Neural progenitor cell (in vitro differentiated cells): ENCODE data around the gene PHOX2A. TPM values are rescaled to one million over a fixed set of nuclear protein-coding genes. Genes with fewer than 3 reads are reported as not detected.
A peak's percentile ranks its signal among the peaks of the same experiment; 100 is the strongest.
"Not testable (repeated sequence)": the region's sequence is repeated elsewhere in the genome, so short reads cannot be mapped to it uniquely, and the experiment has no call there.

Experiments used
- DNase-seq: peaks from one replicate; pipeline ENCODE4 v3.0.0-alpha.2; 2016; ENCODE audit warnings: low spot score
- H2AFZ ChIP-seq: fragments of 200-600 bp; sonication (generic); replicated peaks from 2 replicates; pipeline ENCODE4 v1.6.1; 2016; ENCODE audit warnings: antibody characterized with exemption
- H3F3A ChIP-seq: fragments of 200-600 bp; sonication (generic); 2 replicates; pipeline ENCODE4 v1.6.1; 2016; ENCODE audit warnings: antibody characterized with exemption, low read depth
- H3K27ac ChIP-seq: fragments of 200-600 bp; sonication (generic); 2 replicates; pipeline ENCODE4 v1.5.1; 2016; ENCODE audit warnings: mild to moderate bottlenecking
- H3K27me3 ChIP-seq: fragments of 200-600 bp; sonication (generic); 2 replicates; pipeline ENCODE4 v1.6.1; 2016; ENCODE audit warnings: mild to moderate bottlenecking, moderate library complexity
- H3K36me3 ChIP-seq: fragments of 200-600 bp; sonication (generic); 2 replicates; pipeline ENCODE4 v1.5.1; 2016
- H3K4me1 ChIP-seq: fragments of 200-600 bp; sonication (generic); 2 replicates; pipeline ENCODE4 v1.6.1; 2016; ENCODE audit warnings: mixed run types
- H3K4me2 ChIP-seq: fragments of 200-600 bp; sonication (generic); 2 replicates; pipeline ENCODE4 v1.6.1; 2016
- H3K4me3 ChIP-seq: fragments of 200-600 bp; sonication (generic); 2 replicates; pipeline ENCODE4 v1.5.1; 2016
- H3K79me2 ChIP-seq: fragments of 200-600 bp; sonication (generic); 2 replicates; pipeline ENCODE4 v1.6.1; 2016; ENCODE audit warnings: low read depth
- H3K9ac ChIP-seq: fragments of 200-600 bp; sonication (generic); 2 replicates; pipeline ENCODE4 v1.6.1; 2016
- H3K9me3 ChIP-seq: fragments of 200-600 bp; sonication (generic); 2 replicates; pipeline ENCODE4 v1.5.1; 2016; ENCODE audit warnings: low read depth
- H4K20me1 ChIP-seq: fragments of 200-600 bp; sonication (generic); 2 replicates; pipeline ENCODE4 v1.6.1; 2016; ENCODE audit warnings: low read depth
- H3K27ac Mint-ChIP-seq: 3 replicates; pipeline ENCODE4 v1.8.0; 2021; ENCODE audit warnings: mixed read lengths
- H3K27me3 Mint-ChIP-seq: 2 replicates; pipeline ENCODE4 v1.8.0; 2022; ENCODE audit warnings: low read depth, mild to moderate bottlenecking, inconsistent platforms, moderate library complexity, mixed read lengths; ENCODE audit not compliant: insufficient read depth
- H3K36me3 Mint-ChIP-seq: 3 replicates; pipeline ENCODE4 v1.8.0; 2021; ENCODE audit warnings: mixed read lengths
- H3K4me1 Mint-ChIP-seq: 3 replicates; pipeline ENCODE4 v1.8.0; 2021; ENCODE audit warnings: mixed read lengths
- H3K4me3 Mint-ChIP-seq: 3 replicates; pipeline ENCODE4 v1.8.0; 2021; ENCODE audit warnings: mild to moderate bottlenecking, moderate library complexity, mixed read lengths
- H3K9me3 Mint-ChIP-seq: 3 replicates; pipeline ENCODE4 v1.8.0; 2020; ENCODE audit warnings: mixed read lengths
- CTCF ChIP-seq: fragments of 200-600 bp; sonication (generic); IDR thresholded peaks from 2 replicates; pipeline ENCODE4 v1.5.1; 2017; ENCODE audit warnings: antibody characterized with exemption, mild to moderate bottlenecking
- EZH2 ChIP-seq: fragments of 200-600 bp; sonication (generic); IDR thresholded peaks from 2 replicates; pipeline ENCODE4 v1.6.1; 2017; ENCODE audit warnings: antibody characterized with exemption, mild to moderate bottlenecking, moderate library complexity
- EZH2phosphoT487 ChIP-seq: fragments of 200-600 bp; sonication (generic); IDR thresholded peaks from 2 replicates; pipeline ENCODE4 v1.6.1; 2017; ENCODE audit warnings: antibody characterized with exemption
- total RNA-seq: library from RNA; depleted of rRNA; stranded (reverse); fragments of >200 nt; gene quantifications from 2 replicates; pipeline ENCODE4 v1.2.3, GENCODE V29; 2015; ENCODE audit warnings: low replicate concordance

PHOX2A gene
- total RNA-seq, 1 donor from 2014 or later: not detected

- no peaks in the 10 kb centered on the region for H3K4me1 ChIP-seq
- Mint-ChIP-seq H3K27me3 (peaks cover 10% of the 10 kb centered on the region), H3K36me3 (no peaks in the 10 kb centered on the region), H3K4me1 (no peaks in the 10 kb centered on the region), H3K27ac (no peak within 1 kb of the TSS), H3K9me3 (no peaks in the 10 kb centered on the region), H3K4me3 (no peak within 1 kb of the TSS)
- no peak within 1 kb of the TSS for H3K4me3 ChIP-seq
- H3K9me3 ChIP-seq: no peaks in the 10 kb centered on the region
- H3K27me3 ChIP-seq: peaks cover 23% of the 10 kb centered on the region
- no peak within 1 kb of the TSS for H2AFZ ChIP-seq
- H3K36me3 ChIP-seq: no peaks in the 10 kb centered on the region
- H3K4me2 ChIP-seq: no peak within 1 kb of the TSS
- no peaks in the 10 kb centered on the region for H3K79me2 ChIP-seq
- H3K27ac ChIP-seq: no peak within 1 kb of the TSS
- no peak for DNase-seq
- TF ChIP-seq EZH2: no peak
- no peak for TF ChIP-seq EZH2phosphoT487
- TF ChIP-seq CTCF: no peak
- H3K9ac ChIP-seq: no peak within 1 kb of the TSS
- no peaks in the 10 kb centered on the region for H4K20me1 ChIP-seq
- no peaks in the 10 kb centered on the region for H3F3A ChIP-seq
Observed at GRCh38 chr11:72216638-72217037, 27.3 kb downstream of the PHOX2A start, which contains the start of gene FOLR2. Gene FOLR2 (plus strand): TSS chr11:72216794. CDS start chr11:72218585, 1,791 bp downstream.

- no peaks in the 10 kb centered on the region for H3K36me3 Mint-ChIP-seq
Observed at GRCh38 chr11:72209101-72209500, 34.9 kb downstream of the PHOX2A start.

GRCh38 chr11:72208281-72208680, 35.7 kb downstream of the PHOX2A start:
- H3K27me3 ChIP-seq: peaks cover under 1% of the 10 kb centered on the region
- TF ChIP-seq EZH2phosphoT487: no peak
- TF ChIP-seq CTCF: no peak
- TF ChIP-seq EZH2: no peak
- H4K20me1 ChIP-seq: no peaks in the 10 kb centered on the region
- no peak overlapping the region for H3K9ac ChIP-seq
- H2AFZ ChIP-seq: no peak overlapping the region
- no peaks in the 10 kb centered on the region for H3F3A ChIP-seq
- no peak overlapping the region for H3K27ac Mint-ChIP-seq
- H3K36me3 ChIP-seq: no peaks in the 10 kb centered on the region
- H3K9me3 ChIP-seq: no peaks in the 10 kb centered on the region
- no peak for DNase-seq
- H3K79me2 ChIP-seq: no peaks in the 10 kb centered on the region
- no peak overlapping the region for H3K4me2 ChIP-seq
- H3K27ac ChIP-seq: no peak overlapping the region
- H3K4me1 Mint-ChIP-seq: no peaks in the 10 kb centered on the region
- no peaks in the 10 kb centered on the region for H3K4me1 ChIP-seq
- H3K36me3 Mint-ChIP-seq: no peaks in the 10 kb centered on the region
- no peak overlapping the region for H3K4me3 ChIP-seq
- H3K4me3 Mint-ChIP-seq: no peak overlapping the region
- H3K27me3 Mint-ChIP-seq: no peaks in the 10 kb centered on the region
- H3K9me3 Mint-ChIP-seq: peaks cover 13% of the 10 kb centered on the region

More at GRCh38 chr11:72209101-72209500, 34.9 kb downstream of the PHOX2A start:
- Histone ChIP-seq H3K4me2 (no peak overlapping the region), H3K79me2 (no peaks in the 10 kb centered on the region), H3K4me1 (no peaks in the 10 kb centered on the region), H3K4me3 (no peak overlapping the region), H3K27ac (no peak overlapping the region), H4K20me1 (no peaks in the 10 kb centered on the region), H3K27me3 (peaks cover 8% of the 10 kb centered on the region), H2AFZ (no peak overlapping the region), H3F3A (no peaks in the 10 kb centered on the region), H3K36me3 (no peaks in the 10 kb centered on the region), H3K9ac (no peak overlapping the region), H3K9me3 (no peaks in the 10 kb centered on the region)
- no peak overlapping the region for H3K27ac Mint-ChIP-seq
- H3K9me3 Mint-ChIP-seq: peaks cover 13% of the 10 kb centered on the region
- H3K27me3 Mint-ChIP-seq: no peaks in the 10 kb centered on the region
- no peak overlapping the region for H3K4me3 Mint-ChIP-seq
- H3K4me1 Mint-ChIP-seq: no peaks in the 10 kb centered on the region
- no peak for TF ChIP-seq EZH2phosphoT487
- no peak for TF ChIP-seq CTCF
- TF ChIP-seq EZH2: no peak
- DNase-seq: no peak

GRCh38 chr11:72206794-72207193, 37.2 kb downstream of the PHOX2A start:
- H3K9ac ChIP-seq, DNase-seq, H3K9me3 ChIP-seq, H4K20me1 ChIP-seq, H3K36me3 ChIP-seq, H3K79me2 ChIP-seq, H3K4me1 Mint-ChIP-seq, H3K27ac Mint-ChIP-seq, H3K4me1 ChIP-seq, H3K27me3 ChIP-seq, H3K4me3 Mint-ChIP-seq, H3K4me3 ChIP-seq, H3K36me3 Mint-ChIP-seq, H3K27ac ChIP-seq, H3K27me3 Mint-ChIP-seq, H3K4me2 ChIP-seq, H3F3A ChIP-seq: not testable (repeated sequence)
- peaks cover 13% of the 10 kb centered on the region for H3K9me3 Mint-ChIP-seq
- H2AFZ ChIP-seq: peak overlapping the region; percentile 26
